ENCODE measurements around the gene S100A2.

Gene S100A2

DNA sequence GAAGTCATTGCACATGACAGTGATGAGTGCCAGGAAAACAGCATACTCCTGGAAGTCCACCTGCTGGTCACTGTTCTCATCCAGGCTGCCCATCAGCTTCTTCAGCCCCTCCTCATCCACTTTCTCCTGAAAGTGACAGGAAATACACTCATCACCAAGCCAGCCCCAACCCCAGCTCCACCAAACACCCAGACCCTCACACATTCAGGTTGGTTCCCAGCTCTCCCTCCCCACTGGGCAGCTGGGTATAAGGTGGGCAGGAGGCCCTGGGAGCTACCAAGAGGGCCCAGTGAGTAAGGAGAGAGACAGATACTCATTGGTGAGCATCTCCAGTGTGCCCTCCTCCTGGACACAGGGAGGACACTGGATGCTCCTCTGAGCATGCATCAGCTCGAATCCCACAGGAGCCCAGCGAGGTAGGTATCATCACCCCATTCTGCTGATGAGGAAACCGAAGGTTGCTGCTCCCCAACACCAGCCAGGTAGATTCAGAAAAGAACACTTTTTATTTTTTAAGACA is 4.1 kb downstream of the S100A2 start:
- Histone ChIP-seq H3F3A (ENCODE audit: insufficient read depth) (no peaks in the 10 kb centered on the region), H3K79me2 (ENCODE audit: insufficient read depth, low read length) (no peaks in the 10 kb centered on the region), H4K20me1 (ENCODE audit: low read depth, low read length) (no peaks in the 10 kb centered on the region), H3K4me2 (ENCODE audit: low read depth, low read length, poor library complexity, severe bottlenecking) (no peak overlapping the region), H3K9ac (ENCODE audit: low read length) (no peak overlapping the region), H3K36me3 (ENCODE audit: low read length) (no peaks in the 10 kb centered on the region), H2AFZ (ENCODE audit: low read depth, low read length, severe bottlenecking) (no peak overlapping the region), H3K4me3 (ENCODE audit: insufficient read depth, low read length, poor library complexity, severe bottlenecking) (no peak overlapping the region), H3K9me2 (replicated peaks; ENCODE audit: insufficient read depth, low read length) (no peaks in the 10 kb centered on the region), H3K9me3 (ENCODE audit: insufficient read depth, low read length) (no peaks in the 10 kb centered on the region), H3K27ac (ENCODE audit: low read depth, low read length) (no peak overlapping the region), H3K27me3 (ENCODE audit: low read length) (no peaks in the 10 kb centered on the region)
- TF ChIP-seq CTCF (IDR thresholded peaks at IDR 0.05; ENCODE audit: insufficient read depth, low read length, poor library complexity, severe bottlenecking) (no peak), EZH2phosphoT487 (conservative IDR thresholded peaks at IDR 0.05; ENCODE audit: low read length) (no peak)

GRCh38 chr1:153560771-153561465 is 4.7 kb downstream of the S100A2 start:
- H3K4me3 ChIP-seq (ENCODE audit: insufficient read depth, low read length, poor library complexity, severe bottlenecking), result no peak overlapping the region
- H3K79me2 ChIP-seq (ENCODE audit: insufficient read depth, low read length), result no peaks in the 10 kb centered on the region
- H3K9ac ChIP-seq (ENCODE audit: low read length), result no peak overlapping the region
- no peaks in the 10 kb centered on the region for H3K9me2 ChIP-seq (replicated peaks; ENCODE audit: insufficient read depth, low read length)
- H3K4me2 ChIP-seq (ENCODE audit: low read depth, low read length, poor library complexity, severe bottlenecking), result no peak overlapping the region
- no peaks in the 10 kb centered on the region for H3K27me3 ChIP-seq (ENCODE audit: low read length)
- H4K20me1 ChIP-seq (ENCODE audit: low read depth, low read length), result no peaks in the 10 kb centered on the region
- H3F3A ChIP-seq (ENCODE audit: insufficient read depth), result no peaks in the 10 kb centered on the region
- no peaks in the 10 kb centered on the region for H3K36me3 ChIP-seq (ENCODE audit: low read length)
- TF ChIP-seq CTCF (IDR thresholded peaks at IDR 0.05; ENCODE audit: insufficient read depth, low read length, poor library complexity, severe bottlenecking), result no peak
- TF ChIP-seq EZH2phosphoT487 (conservative IDR thresholded peaks at IDR 0.05; ENCODE audit: low read length), result no peak
- no peak overlapping the region for H3K27ac ChIP-seq (ENCODE audit: low read depth, low read length)
- no peaks in the 10 kb centered on the region for H3K9me3 ChIP-seq (ENCODE audit: insufficient read depth, low read length)
- H2AFZ ChIP-seq (ENCODE audit: low read depth, low read length, severe bottlenecking), result no peak overlapping the region

DNA sequence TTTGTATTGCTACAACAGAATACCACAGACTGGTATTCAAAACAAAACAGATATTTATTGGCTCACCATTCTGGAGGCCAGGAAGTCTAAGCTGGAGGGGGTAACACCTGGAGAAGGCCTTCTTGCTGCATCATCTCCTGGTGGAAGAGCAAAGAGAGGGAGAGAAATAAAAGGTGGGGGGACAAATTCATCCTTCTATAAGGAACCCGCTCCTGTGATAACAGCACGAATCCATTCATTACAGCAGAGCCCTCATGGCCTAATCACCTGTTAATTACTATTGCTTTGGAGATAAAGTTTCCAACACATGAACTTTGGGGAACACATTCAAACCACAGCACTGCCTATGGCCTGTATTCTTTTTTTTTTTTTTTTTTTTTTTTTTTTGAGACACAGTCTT is 5.4 kb downstream of the S100A2 start:
- H3K9me2 ChIP-seq (replicated peaks; ENCODE audit: insufficient read depth, low read length), result no peaks in the 10 kb centered on the region
- H3F3A ChIP-seq (ENCODE audit: insufficient read depth), result no peaks in the 10 kb centered on the region
- H3K4me2 ChIP-seq (ENCODE audit: low read depth, low read length, poor library complexity, severe bottlenecking), result no peak overlapping the region
- H3K79me2 ChIP-seq (ENCODE audit: insufficient read depth, low read length), result no peaks in the 10 kb centered on the region
- no peak overlapping the region for H2AFZ ChIP-seq (ENCODE audit: low read depth, low read length, severe bottlenecking)
- H4K20me1 ChIP-seq (ENCODE audit: low read depth, low read length), result no peaks in the 10 kb centered on the region
- no peak for TF ChIP-seq CTCF (IDR thresholded peaks at IDR 0.05; ENCODE audit: insufficient read depth, low read length, poor library complexity, severe bottlenecking)
- no peak for TF ChIP-seq EZH2phosphoT487 (conservative IDR thresholded peaks at IDR 0.05; ENCODE audit: low read length)
- no peak overlapping the region for H3K9ac ChIP-seq (ENCODE audit: low read length)
- no peaks in the 10 kb centered on the region for H3K9me3 ChIP-seq (ENCODE audit: insufficient read depth, low read length)
- H3K36me3 ChIP-seq (ENCODE audit: low read length), result no peaks in the 10 kb centered on the region
- no peak overlapping the region for H3K27ac ChIP-seq (ENCODE audit: low read depth, low read length)
- H3K4me3 ChIP-seq (ENCODE audit: insufficient read depth, low read length, poor library complexity, severe bottlenecking), result no peak overlapping the region
- H3K27me3 ChIP-seq (ENCODE audit: low read length), result no peaks in the 10 kb centered on the region
